GM18517 (cell line): ENCODE results near the gene C1orf74.
A peak's percentile ranks its signal among the peaks of the same experiment; 100 is the strongest.

ENCODE experiments used
- ATAC-seq: cut with Tn5 transposase; IDR thresholded peaks from one replicate; pipeline ENCODE4 v1.9.1; 2021; ENCODE audit warnings: mild to moderate bottlenecking, moderate library complexity; ENCODE audit not compliant: unreplicated experiment

C1orf74 gene

GRCh38 chr1:209784265-209785169 lies at the start of gene C1orf74:
TSS of gene C1orf74 (minus strand) at chr1:209784559. CDS start at chr1:209783634, 925 bp downstream.
- ATAC-seq = peak; percentile 92

- ATAC-seq = no peak
These were observed 47.3 kb upstream of the C1orf74 start for GRCh38 chr1:209831615-209832014.

- no peak for ATAC-seq
These were observed 46.4 kb upstream of the C1orf74 start for GRCh38 chr1:209830722-209831121.

- ATAC-seq = no peak
These were observed 45.4 kb upstream of the C1orf74 start for GRCh38 chr1:209829716-209830115.

GRCh38 chr1:209827384-209828262 lies 43.3 kb upstream of the C1orf74 start, which contains the start of gene UTP25:
TSS of gene UTP25 (plus strand) at chr1:209827972. CDS start at chr1:209828064, 92 bp downstream.
- peak; percentile 76 for ATAC-seq

- no peak for ATAC-seq
These were observed 41.5 kb upstream of the C1orf74 start for GRCh38 chr1:209825591-209826434.

GRCh38 chr1:209823143-209824041 lies 39.0 kb upstream of the C1orf74 start:
- peak; percentile 56 for ATAC-seq

- ATAC-seq = no peak
These were observed 38.3 kb upstream of the C1orf74 start for GRCh38 chr1:209822706-209823105.

GRCh38 chr1:209820986-209821385 lies 36.6 kb upstream of the C1orf74 start:
- no peak for ATAC-seq

GRCh38 chr1:209819058-209819457 lies 34.7 kb upstream of the C1orf74 start:
- no peak for ATAC-seq

- ATAC-seq = no peak
These were observed 33.3 kb upstream of the C1orf74 start for GRCh38 chr1:209817691-209818090.

GRCh38 chr1:209816923-209817322 lies 32.6 kb upstream of the C1orf74 start:
- ATAC-seq = no peak

- no peak for ATAC-seq
These were observed 31.6 kb upstream of the C1orf74 start for GRCh38 chr1:209815931-209816341.

- no peak for ATAC-seq
These were observed 31.1 kb upstream of the C1orf74 start for GRCh38 chr1:209815490-209815889.

GRCh38 chr1:209813902-209814301 lies 29.5 kb upstream of the C1orf74 start:
- no peak for ATAC-seq

GRCh38 chr1:209810783-209811182 lies 26.4 kb upstream of the C1orf74 start:
- no peak for ATAC-seq

- no peak for ATAC-seq
These were observed 25.3 kb upstream of the C1orf74 start for GRCh38 chr1:209809611-209810010.

- no peak for ATAC-seq
These were observed 23.8 kb upstream of the C1orf74 start for GRCh38 chr1:209808059-209808581.

- ATAC-seq = no peak
These were observed 23.1 kb upstream of the C1orf74 start for GRCh38 chr1:209807509-209807908.
